ENCODE data around the gene MIP. TPM values are rescaled to one million over a fixed set of nuclear protein-coding genes. Genes with fewer than 3 reads are reported as not detected.

MIP gene
- polyA plus RNA-seq, 1 experiment, result 0.12 TPM

GRCh38 chr12:56479625-56480024 lies 25.2 kb upstream of the MIP start:
- ChIA-PET POLR2A (interaction anchor here (0.6 kb wide), 1 partner anchor 177 kb away, joined by 6 read pairs; no protein-coding TSS in a partner anchor), CTCF (interaction anchor here (1.2 kb wide), 1 partner anchor 15 kb away, joined by 4 read pairs; no protein-coding TSS in a partner anchor)
- no peak for DNase-seq (ENCODE audit: low read depth)
- TF ChIP-seq, protein P1, sequence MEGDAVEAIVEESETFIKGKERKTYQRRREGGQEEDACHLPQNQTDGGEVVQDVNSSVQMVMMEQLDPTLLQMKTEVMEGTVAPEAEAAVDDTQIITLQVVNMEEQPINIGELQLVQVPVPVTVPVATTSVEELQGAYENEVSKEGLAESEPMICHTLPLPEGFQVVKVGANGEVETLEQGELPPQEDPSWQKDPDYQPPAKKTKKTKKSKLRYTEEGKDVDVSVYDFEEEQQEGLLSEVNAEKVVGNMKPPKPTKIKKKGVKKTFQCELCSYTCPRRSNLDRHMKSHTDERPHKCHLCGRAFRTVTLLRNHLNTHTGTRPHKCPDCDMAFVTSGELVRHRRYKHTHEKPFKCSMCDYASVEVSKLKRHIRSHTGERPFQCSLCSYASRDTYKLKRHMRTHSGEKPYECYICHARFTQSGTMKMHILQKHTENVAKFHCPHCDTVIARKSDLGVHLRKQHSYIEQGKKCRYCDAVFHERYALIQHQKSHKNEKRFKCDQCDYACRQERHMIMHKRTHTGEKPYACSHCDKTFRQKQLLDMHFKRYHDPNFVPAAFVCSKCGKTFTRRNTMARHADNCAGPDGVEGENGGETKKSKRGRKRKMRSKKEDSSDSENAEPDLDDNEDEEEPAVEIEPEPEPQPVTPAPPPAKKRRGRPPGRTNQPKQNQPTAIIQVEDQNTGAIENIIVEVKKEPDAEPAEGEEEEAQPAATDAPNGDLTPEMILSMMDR (IDR thresholded peaks at IDR 0.05; ENCODE audit: insufficient read depth, low read depth, low read length), result no peak
- Histone ChIP-seq H3K4me3 (ENCODE audit: low read depth, low read length) (no peak overlapping the region), H3K27me3 (ENCODE audit: control insufficient read depth, insufficient read depth, low read length) (no peaks in the 10 kb centered on the region), H3K36me3 (ENCODE audit: control insufficient read depth, insufficient read depth, low read length) (no peaks in the 10 kb centered on the region)

- Histone ChIP-seq H3K4me3 (ENCODE audit: low read depth, low read length) (no peak overlapping the region), H3K27me3 (ENCODE audit: control insufficient read depth, insufficient read depth, low read length) (no peaks in the 10 kb centered on the region), H3K36me3 (ENCODE audit: control insufficient read depth, insufficient read depth, low read length) (peaks cover 1% of the 10 kb centered on the region; the same call in 1 of the 2 replicates)
- DNase-seq (ENCODE audit: low read depth), result no peak
- CTCF ChIA-PET, result interaction anchor here (1.1 to 1.3 kb wide), 2 partner anchors 13 to 100 kb away, joined by 3 to 4 read pairs; no protein-coding TSS in a partner anchor
- POLR2A ChIA-PET, result no interaction called here
- TF ChIP-seq, protein P1 (IDR thresholded peaks at IDR 0.05; ENCODE audit: insufficient read depth, low read depth, low read length), result no peak
Observed at GRCh38 chr12:56477521-56478225, 23.2 kb upstream of the MIP start.

- DNase-seq (ENCODE audit: low read depth), result no peak
- TF ChIP-seq, protein P1 (IDR thresholded peaks at IDR 0.05; ENCODE audit: insufficient read depth, low read depth, low read length), result no peak
- POLR2A ChIA-PET, result no interaction called here
Observed at GRCh38 chr12:56476972-56477432, 22.5 kb upstream of the MIP start.

DNA sequence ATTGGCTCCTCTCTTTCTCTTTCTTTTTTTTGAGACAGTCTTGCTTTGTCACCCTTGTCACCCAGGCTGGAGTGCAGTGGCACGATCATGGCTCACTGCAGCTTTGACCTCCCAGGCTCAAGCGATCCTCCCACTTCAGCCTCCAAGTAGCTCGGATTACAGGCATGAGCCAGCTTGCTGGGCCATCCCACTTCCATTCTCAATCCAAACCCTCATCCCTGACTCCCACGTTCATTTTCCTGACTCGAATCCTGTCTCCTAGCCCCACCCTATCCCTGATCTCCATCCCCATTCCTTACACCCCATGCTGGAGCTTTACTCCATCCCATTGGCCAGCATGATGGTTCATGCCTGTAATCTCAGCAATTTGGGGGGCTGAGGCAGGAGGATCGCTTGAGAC lies 21.7 kb upstream of the MIP start:
- ChIA-PET POLR2A (no interaction called here), CTCF (no interaction called here)
- no peak for DNase-seq (ENCODE audit: low read depth)
- peaks cover 1% of the 10 kb centered on the region; the same call in 1 of the 2 replicates for H3K36me3 ChIP-seq (ENCODE audit: control insufficient read depth, insufficient read depth, low read length)
- TF ChIP-seq, protein P1 (IDR thresholded peaks at IDR 0.05; ENCODE audit: insufficient read depth, low read depth, low read length), result no peak
- no peak overlapping the region for H3K4me3 ChIP-seq (ENCODE audit: low read depth, low read length)
- no peaks in the 10 kb centered on the region for H3K27me3 ChIP-seq (ENCODE audit: control insufficient read depth, insufficient read depth, low read length)

More at GRCh38 chr12:56476972-56477432, 22.5 kb upstream of the MIP start:
- Histone ChIP-seq H3K4me3 (ENCODE audit: low read depth, low read length) (no peak overlapping the region), H3K27me3 (ENCODE audit: control insufficient read depth, insufficient read depth, low read length) (no peaks in the 10 kb centered on the region), H3K36me3 (ENCODE audit: control insufficient read depth, insufficient read depth, low read length) (peaks cover 1% of the 10 kb centered on the region; the same call in 1 of the 2 replicates)
- CTCF ChIA-PET, result interaction anchor here (0.6 to 1.3 kb wide), 3 partner anchors 12 to 118 kb away, joined by 3 to 4 read pairs (median 3); no protein-coding TSS in a partner anchor

DNA sequence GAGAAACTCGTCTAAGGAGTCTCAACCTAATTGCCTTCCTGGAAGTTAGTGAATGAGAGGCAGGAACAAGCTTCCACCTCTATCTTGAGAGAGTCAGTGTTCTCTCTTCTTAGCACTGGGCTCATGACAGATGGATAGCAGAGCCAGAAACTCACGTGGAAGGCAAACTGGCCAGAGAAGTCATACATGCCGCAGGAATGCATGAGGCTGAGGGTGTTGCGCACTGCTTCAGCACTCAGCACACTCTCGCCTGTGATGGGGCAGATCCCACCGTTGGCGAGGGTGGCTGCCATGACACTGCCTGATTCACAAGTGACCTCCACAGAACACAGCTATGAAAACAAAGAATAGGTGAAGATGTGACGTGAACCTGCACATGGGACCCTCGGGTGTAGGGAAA lies 19.9 kb upstream of the MIP start:
- ChIA-PET POLR2A (no interaction called here), CTCF (interaction anchor here (1.0 to 1.1 kb wide), 2 partner anchors 21 to 40 kb away, joined by 4 read pairs; no protein-coding TSS in a partner anchor)
- DNase-seq (ENCODE audit: low read depth), result no peak
- H3K27me3 ChIP-seq (ENCODE audit: control insufficient read depth, insufficient read depth, low read length), result no peaks in the 10 kb centered on the region
- H3K4me3 ChIP-seq (ENCODE audit: low read depth, low read length), result no peak overlapping the region
- TF ChIP-seq, protein P1 (IDR thresholded peaks at IDR 0.05; ENCODE audit: insufficient read depth, low read depth, low read length), result no peak
- H3K36me3 ChIP-seq (ENCODE audit: control insufficient read depth, insufficient read depth, low read length), result peaks cover 3% of the 10 kb centered on the region
